Umbilical cord (tissue), 2 donors: ENCODE measurements around the gene PRKAR1A. TPM values are rescaled to one million over a fixed set of nuclear protein-coding genes. Genes with fewer than 3 reads are reported as not detected.

Experiments
- DNase-seq: peaks from one replicate; pipeline ENCODE4 v3.0.0-alpha.2; 2015; ENCODE audit warnings: low spot score
- total RNA-seq: library from RNA; depleted of rRNA; stranded (reverse); fragments of >200 nt; gene quantifications from one replicate; pipeline ENCODE4 v1.2.3, GENCODE V29; 2014; ENCODE audit warnings: low replicate concordance; ENCODE audit not compliant: insufficient read depth

PRKAR1A gene
- total RNA-seq, 1 donor from 2014 or later, result 274 TPM

- no peak for DNase-seq
Measured at GRCh38 chr17:68541816-68542215, 29.6 kb downstream of the PRKAR1A start.

- DNase-seq, result no peak
Measured at GRCh38 chr17:68542698-68543463, 30.7 kb downstream of the PRKAR1A start.

- DNase-seq, result no peak
Measured at GRCh38 chr17:68544111-68544915, 32.1 kb downstream of the PRKAR1A start.

GRCh38 chr17:68556551-68556950 lies 44.3 kb downstream of the PRKAR1A start:
- no peak for DNase-seq

- DNase-seq, result peak; percentile 50
Measured at GRCh38 chr17:68559316-68559715, 47.1 kb downstream of the PRKAR1A start.

GRCh38 chr17:68560966-68561720 lies 48.9 kb downstream of the PRKAR1A start:
- DNase-seq, result peak; percentile 37

GRCh38 chr17:68562736-68563135 lies 50.5 kb downstream of the PRKAR1A start:
- no peak for DNase-seq

GRCh38 chr17:68564415-68565111 lies 52.3 kb downstream of the PRKAR1A start:
- no peak for DNase-seq

- no peak for DNase-seq
Measured at GRCh38 chr17:68565661-68566441, 53.6 kb downstream of the PRKAR1A start.

- DNase-seq, result no peak
Measured at GRCh38 chr17:68566442-68566738, 54.2 kb downstream of the PRKAR1A start.

- no peak for DNase-seq
Measured at GRCh38 chr17:68567035-68567434, 54.8 kb downstream of the PRKAR1A start.

- no peak for DNase-seq
Measured at GRCh38 chr17:68567581-68567980, 55.4 kb downstream of the PRKAR1A start.

GRCh38 chr17:68568581-68568980 lies 56.4 kb downstream of the PRKAR1A start:
- no peak for DNase-seq

- no peak for DNase-seq
Measured at GRCh38 chr17:68569346-68569745, 57.1 kb downstream of the PRKAR1A start.

GRCh38 chr17:68570526-68570925 lies 58.3 kb downstream of the PRKAR1A start:
- DNase-seq, result no peak

GRCh38 chr17:68572138-68572842 lies 60.1 kb downstream of the PRKAR1A start:
- DNase-seq, result peak; percentile 49

GRCh38 chr17:68573338-68573737 lies 61.1 kb downstream of the PRKAR1A start:
- DNase-seq, result no peak

GRCh38 chr17:68576137-68576536 lies 63.9 kb downstream of the PRKAR1A start:
- DNase-seq, result no peak

- DNase-seq, result peak; percentile 51
Measured at GRCh38 chr17:68576811-68577496, 64.7 kb downstream of the PRKAR1A start.

- DNase-seq, result no peak
Measured at GRCh38 chr17:68577497-68577821, 65.2 kb downstream of the PRKAR1A start.
